ENCODE measurements around the gene POLDIP2.

Gene POLDIP2

DNA sequence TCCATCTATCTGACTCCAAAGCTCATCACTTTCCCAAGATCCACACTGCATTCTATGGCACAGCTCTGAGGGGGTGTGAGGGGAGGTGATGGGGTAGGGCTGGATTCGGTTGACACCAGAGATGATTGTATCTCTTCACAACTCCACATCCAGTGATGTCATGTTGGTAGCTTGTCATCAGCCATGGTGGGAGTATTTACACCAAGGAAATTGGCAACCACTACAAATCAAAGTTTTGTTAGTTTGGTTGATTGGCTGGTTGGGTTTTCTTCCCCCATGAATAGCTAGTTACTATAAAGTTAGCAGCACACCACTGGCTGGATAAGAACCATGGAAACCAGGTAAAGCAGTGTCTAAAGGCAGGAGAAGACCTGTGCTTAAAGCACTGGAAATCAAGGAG, 33.7 kb upstream of the POLDIP2 start:
- DNase-seq (ENCODE audit: low read depth): no peak
- H3K4me3 ChIP-seq (replicated peaks; ENCODE audit: low read depth, low read length): no peak overlapping the region
- TF ChIP-seq, protein P1, sequence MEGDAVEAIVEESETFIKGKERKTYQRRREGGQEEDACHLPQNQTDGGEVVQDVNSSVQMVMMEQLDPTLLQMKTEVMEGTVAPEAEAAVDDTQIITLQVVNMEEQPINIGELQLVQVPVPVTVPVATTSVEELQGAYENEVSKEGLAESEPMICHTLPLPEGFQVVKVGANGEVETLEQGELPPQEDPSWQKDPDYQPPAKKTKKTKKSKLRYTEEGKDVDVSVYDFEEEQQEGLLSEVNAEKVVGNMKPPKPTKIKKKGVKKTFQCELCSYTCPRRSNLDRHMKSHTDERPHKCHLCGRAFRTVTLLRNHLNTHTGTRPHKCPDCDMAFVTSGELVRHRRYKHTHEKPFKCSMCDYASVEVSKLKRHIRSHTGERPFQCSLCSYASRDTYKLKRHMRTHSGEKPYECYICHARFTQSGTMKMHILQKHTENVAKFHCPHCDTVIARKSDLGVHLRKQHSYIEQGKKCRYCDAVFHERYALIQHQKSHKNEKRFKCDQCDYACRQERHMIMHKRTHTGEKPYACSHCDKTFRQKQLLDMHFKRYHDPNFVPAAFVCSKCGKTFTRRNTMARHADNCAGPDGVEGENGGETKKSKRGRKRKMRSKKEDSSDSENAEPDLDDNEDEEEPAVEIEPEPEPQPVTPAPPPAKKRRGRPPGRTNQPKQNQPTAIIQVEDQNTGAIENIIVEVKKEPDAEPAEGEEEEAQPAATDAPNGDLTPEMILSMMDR (IDR thresholded peaks at IDR 0.05; ENCODE audit: low read length, missing control alignments): no peak

DNA sequence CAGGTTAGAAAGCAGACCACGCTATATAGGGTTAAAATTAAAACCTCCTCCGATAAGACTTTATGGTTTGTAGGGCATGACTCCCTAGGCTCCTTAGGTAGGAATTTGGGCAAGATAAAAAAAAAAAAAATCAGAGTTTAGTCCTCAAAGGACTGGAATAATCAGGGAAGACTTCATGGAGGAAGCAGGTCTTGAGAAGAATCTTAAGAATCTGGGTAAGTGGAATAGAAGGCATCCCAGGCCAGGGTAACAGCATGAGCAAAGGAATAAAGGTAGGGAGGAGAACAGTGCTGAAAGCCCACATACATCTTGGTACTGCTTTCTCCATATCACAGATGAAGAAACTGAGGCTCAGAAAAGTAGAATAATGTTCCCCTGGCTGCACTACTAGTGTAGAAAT, 33.2 kb upstream of the POLDIP2 start:
- no peak overlapping the region for H3K4me3 ChIP-seq (replicated peaks; ENCODE audit: low read depth, low read length)
- no peak for DNase-seq (ENCODE audit: low read depth)
- TF ChIP-seq, protein P1 (IDR thresholded peaks at IDR 0.05; ENCODE audit: low read length, missing control alignments): no peak

DNA sequence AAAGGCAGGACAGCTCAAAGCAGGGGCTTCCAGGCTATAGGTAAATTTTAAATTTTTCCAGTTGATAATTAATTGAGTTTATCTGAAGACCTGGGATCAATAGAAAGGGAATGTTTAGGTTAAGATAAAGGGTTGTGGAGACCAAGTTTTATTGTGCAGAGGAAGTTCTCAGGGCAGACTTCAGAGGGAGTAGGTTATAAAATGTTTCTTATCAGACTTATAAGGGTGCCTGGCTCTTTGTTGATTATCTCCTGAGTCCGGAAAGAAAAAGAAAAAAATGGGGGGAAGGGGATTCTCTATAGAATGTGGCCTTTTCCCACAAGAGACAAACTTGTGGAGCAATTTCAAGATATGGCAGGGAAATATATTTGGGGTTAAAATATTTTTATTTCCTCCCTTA, 32.8 kb upstream of the POLDIP2 start:
- TF ChIP-seq, protein P1 (IDR thresholded peaks at IDR 0.05; ENCODE audit: low read length, missing control alignments): no peak
- DNase-seq (ENCODE audit: low read depth): no peak
- no peak overlapping the region for H3K4me3 ChIP-seq (replicated peaks; ENCODE audit: low read depth, low read length)

DNA sequence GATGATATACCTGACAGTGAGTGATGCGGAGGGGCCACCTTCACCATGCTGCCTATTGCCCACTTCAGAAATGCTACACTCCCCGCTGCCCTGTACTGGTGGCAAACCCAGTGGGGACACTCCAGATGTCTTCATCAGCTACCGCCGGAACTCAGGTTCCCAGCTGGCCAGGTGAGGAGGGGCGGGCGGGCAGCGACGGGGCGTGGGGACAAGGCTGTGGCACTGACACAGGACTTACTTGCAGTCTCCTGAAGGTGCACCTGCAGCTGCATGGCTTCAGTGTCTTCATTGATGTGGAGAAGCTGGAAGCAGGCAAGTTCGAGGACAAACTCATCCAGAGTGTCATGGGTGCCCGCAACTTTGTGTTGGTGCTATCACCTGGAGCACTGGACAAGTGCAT, 30.8 kb upstream of the POLDIP2 start:
- no peak for DNase-seq (ENCODE audit: low read depth)
- H3K4me3 ChIP-seq (replicated peaks; ENCODE audit: low read depth, low read length): no peak overlapping the region
- TF ChIP-seq, protein P1 (IDR thresholded peaks at IDR 0.05; ENCODE audit: low read length, missing control alignments): no peak

DNA sequence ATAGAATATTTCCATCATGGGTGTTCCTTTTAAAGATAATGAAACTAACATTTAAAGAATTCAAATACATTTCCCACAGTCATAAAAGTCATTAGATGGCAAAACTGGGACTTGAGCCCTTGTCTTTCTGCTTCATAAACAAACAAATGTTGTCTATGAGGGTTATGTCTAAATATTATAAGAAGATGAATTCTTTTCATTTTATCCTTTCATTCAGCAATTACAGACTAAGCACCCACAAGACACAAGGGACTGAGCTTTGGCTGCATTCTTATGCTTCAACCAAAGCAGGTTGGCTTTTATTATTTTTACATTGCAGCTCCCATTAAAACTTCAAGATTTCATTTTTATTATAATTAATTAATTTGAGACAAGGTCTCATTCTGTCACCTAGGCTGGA, 29.1 kb upstream of the POLDIP2 start:
- no peak for DNase-seq (ENCODE audit: low read depth)
- H3K4me3 ChIP-seq (replicated peaks; ENCODE audit: low read depth, low read length): no peak overlapping the region
- TF ChIP-seq, protein P1 (IDR thresholded peaks at IDR 0.05; ENCODE audit: low read length, missing control alignments): no peak

DNA sequence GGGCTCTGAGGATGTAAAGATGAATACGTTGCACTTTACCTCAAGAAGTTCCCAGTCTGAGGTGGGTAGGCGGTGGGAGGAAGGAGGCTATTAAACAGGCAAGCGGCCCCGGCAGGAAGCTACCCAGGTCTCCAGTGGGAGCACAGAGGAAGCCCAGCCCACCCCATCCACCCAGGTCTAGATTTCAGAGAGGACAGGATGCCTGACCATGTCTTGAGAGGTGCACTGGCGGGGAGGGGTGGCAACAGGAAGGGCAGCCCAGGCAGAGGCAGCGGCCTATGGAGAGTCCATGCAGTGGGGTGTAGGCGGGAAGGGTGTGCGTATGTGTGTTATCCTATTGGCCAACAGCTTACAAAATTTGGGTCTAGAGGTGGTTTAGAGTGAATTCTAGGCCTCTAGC, 28.1 kb upstream of the POLDIP2 start:
- no peak overlapping the region for H3K4me3 ChIP-seq (replicated peaks; ENCODE audit: low read depth, low read length)
- TF ChIP-seq, protein P1 (IDR thresholded peaks at IDR 0.05; ENCODE audit: low read length, missing control alignments): no peak
- no peak for DNase-seq (ENCODE audit: low read depth)

DNA sequence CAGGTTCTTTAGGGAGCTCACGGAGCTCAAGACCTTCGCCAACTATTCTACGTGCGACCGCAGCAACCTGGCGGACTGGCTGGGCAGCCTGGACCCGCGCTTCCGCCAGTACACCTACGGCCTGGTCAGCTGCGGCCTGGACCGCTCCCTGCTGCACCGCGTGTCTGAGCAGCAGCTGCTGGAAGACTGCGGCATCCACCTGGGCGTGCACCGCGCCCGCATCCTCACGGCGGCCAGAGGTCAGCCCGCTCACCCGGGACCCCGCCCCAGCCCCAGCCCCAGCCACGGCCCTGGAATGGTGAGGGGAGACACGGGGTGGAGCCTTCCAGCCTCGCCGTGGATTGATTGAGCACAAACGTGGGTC, 27.7 kb upstream of the POLDIP2 start:
- no peak for DNase-seq (ENCODE audit: low read depth)
- H3K4me3 ChIP-seq (replicated peaks; ENCODE audit: low read depth, low read length): no peak overlapping the region
- TF ChIP-seq, protein P1 (IDR thresholded peaks at IDR 0.05; ENCODE audit: low read length, missing control alignments): no peak
